ENCODE data around the gene AKAP6. TPM values are rescaled to one million over a fixed set of nuclear protein-coding genes. Genes with fewer than 3 reads are reported as not detected.

AKAP6 gene
- total and polyA plus RNA-seq, 4 donors: 0.42 to 3.2 (median 1.7) TPM

GRCh38 chr14:32635061-32635719 is 306.1 kb downstream of the AKAP6 start:
- DNase-seq (ENCODE audit: low spot score): no peak

More at GRCh38 chr14:32635061-32635719, 306.1 kb downstream of the AKAP6 start:
- Histone ChIP-seq H3K9me3 (ENCODE audit: control insufficient read depth in 4 of 4, low read length in 3 of 4) (no peaks in the 10 kb centered on the region), H3K27ac (ENCODE audit: low read depth in 1 of 2, low read length in 2 of 2) (peak overlapping the region; percentile 62 to 77), H3K36me3 (ENCODE audit: control insufficient read depth in 4 of 4, insufficient read depth in 3 of 4, low read depth in 1 of 4, low read length in 3 of 4) (no peaks in the 10 kb centered on the region), H3K27me3 (ENCODE audit: control insufficient read depth in 4 of 4, insufficient read depth in 4 of 4, low read length in 3 of 4) (no peaks in the 10 kb centered on the region), H3K4me1 (ENCODE audit: control insufficient read depth in 4 of 4, insufficient read depth in 4 of 4, low read length in 3 of 4) (peaks cover 0 to 13% (median 3%) of the 10 kb centered on the region in 4 donors), H3K9ac (ENCODE audit: low read depth in 1 of 2, low read length in 2 of 2) (peak overlapping the region; percentile 26 to 47), H3K4me3 (ENCODE audit: low read depth in 1 of 3, low read length in 3 of 3) (peak overlapping the region; percentile 3 to 49 (median 34))
- TF ChIP-seq FOXA1 (IDR thresholded peaks at IDR 0.05) (no peak), EGR1 (IDR thresholded peaks at IDR 0.05; ENCODE audit: low read depth in 2 of 2) (no peak), HNF4G (IDR thresholded peaks at IDR 0.05) (no peak), GABPA (IDR thresholded peaks at IDR 0.05 in 1 of 2, conservative IDR thresholded peaks at IDR 0.05 in 1 of 2) (no peak), FOXA2 (IDR thresholded peaks at IDR 0.05) (no peak), SP1 (IDR thresholded peaks at IDR 0.05) (peak; percentile 25), ZBTB33 (IDR thresholded peaks at IDR 0.05) (no peak), MAX (IDR thresholded peaks at IDR 0.05) (no peak), RAD21 (IDR thresholded peaks at IDR 0.05) (peak in 1 of 2 donors; percentile 26), REST (IDR thresholded peaks at IDR 0.05) (no peak), HNF4A (conservative IDR thresholded peaks at IDR 0.05) (no peak), YY1 (IDR thresholded peaks at IDR 0.05) (no peak), RXRA (IDR thresholded peaks at IDR 0.05) (no peak), ATF3 (IDR thresholded peaks at IDR 0.05) (peak; percentile 66), TAF1 (conservative IDR thresholded peaks at IDR 0.05) (no peak), NR2F2 (IDR thresholded peaks at IDR 0.05) (no peak), CTCF (IDR thresholded peaks at IDR 0.05; ENCODE audit: low read depth, low read length, missing input control) (no peak), JUND (IDR thresholded peaks at IDR 0.05) (peak; percentile 95 to 97)
- 11% methylated on average over 2 of the region's 2 CpGs for WGBS
